Measurements from ENCODE around the gene CYP2W1. TPM values are rescaled to one million over a fixed set of nuclear protein-coding genes. Genes with fewer than 3 reads are reported as not detected.

Gene CYP2W1
- total and polyA plus RNA-seq, 4 donors = 0.05 to 8.1 TPM; not detected in 2

DNA sequence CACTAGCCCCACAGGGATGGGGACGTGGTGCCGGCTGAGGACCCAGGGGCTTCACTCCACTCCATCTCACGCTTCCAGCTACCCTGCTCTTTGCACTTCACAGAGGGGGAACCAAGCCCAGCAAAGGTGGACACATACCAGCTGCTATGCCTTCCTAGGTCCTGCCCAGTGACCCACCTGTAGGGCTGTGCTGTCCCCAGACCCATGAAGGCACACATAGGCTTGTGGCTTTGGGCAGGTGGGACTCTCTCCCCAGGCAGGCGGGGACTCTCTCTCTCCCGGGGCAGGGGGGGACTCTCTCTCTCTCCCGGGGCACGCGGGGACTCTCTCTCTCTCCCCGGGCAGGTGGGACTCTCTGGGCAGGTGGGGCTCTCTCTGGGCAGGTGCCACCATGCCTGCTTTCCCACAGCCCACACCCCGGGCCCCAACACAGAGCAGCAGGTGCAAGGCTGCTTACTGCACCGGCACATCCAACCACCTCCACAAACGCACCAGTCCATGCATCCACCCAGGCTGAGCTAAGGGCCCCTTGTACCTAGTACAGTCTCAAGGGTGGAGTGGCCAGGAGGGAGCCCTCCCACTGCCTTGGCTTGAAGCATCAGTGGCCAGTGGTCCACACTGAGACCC, 47.6 kb downstream of the CYP2W1 start:
- ATAC-seq (ENCODE audit: insufficient read depth, low FRiP score) = no peak
- WGBS, 2 donors = 84 to 87% methylated on average over 12 of the region's 12 CpGs
- no peak overlapping the region for H3K9ac ChIP-seq (ENCODE audit: insufficient read depth in 1 of 2, low read length in 2 of 2)
- no peak for DNase-seq
- TF ChIP-seq CTCF (IDR thresholded peaks at IDR 0.05; ENCODE audit: control extremely low read depth, extremely low read depth) = no peak
- H3K36me3 ChIP-seq (ENCODE audit: control insufficient read depth in 4 of 4, insufficient read depth in 4 of 4, low read length in 4 of 4) = peaks cover 0 to 11% (median 5%) of the 10 kb centered on the region in 4 donors
- no peaks in the 10 kb centered on the region for H3K9me3 ChIP-seq (ENCODE audit: control insufficient read depth in 4 of 4, insufficient read depth in 3 of 4, low read length in 3 of 4)
- no peak overlapping the region for H3K4me3 ChIP-seq
- no peaks in the 10 kb centered on the region for H3K27me3 ChIP-seq (ENCODE audit: control insufficient read depth in 3 of 3, insufficient read depth in 3 of 3, low read length in 2 of 3)
- no peak overlapping the region for H3K27ac ChIP-seq (ENCODE audit: low read depth in 1 of 2, low read length in 1 of 2)
- peaks cover 0 to 17% (median 6%) of the 10 kb centered on the region in 5 donors for H3K4me1 ChIP-seq (ENCODE audit: control insufficient read depth in 5 of 5, insufficient read depth in 5 of 5, low read length in 5 of 5)

GRCh38 chr7:1031716-1032455, 48.9 kb downstream of the CYP2W1 start:
- no peak overlapping the region for H3K27ac ChIP-seq (ENCODE audit: low read depth in 1 of 2, low read length in 1 of 2)
- no peak for DNase-seq
- H3K27me3 ChIP-seq (ENCODE audit: control insufficient read depth in 3 of 3, insufficient read depth in 3 of 3, low read length in 2 of 3) = no peaks in the 10 kb centered on the region
- H3K4me1 ChIP-seq (ENCODE audit: control insufficient read depth in 5 of 5, insufficient read depth in 5 of 5, low read length in 5 of 5) = peaks cover 0 to 12% (median 5%) of the 10 kb centered on the region in 5 donors
- H3K36me3 ChIP-seq (ENCODE audit: control insufficient read depth in 4 of 4, insufficient read depth in 4 of 4, low read length in 4 of 4) = peaks cover 0 to 4% (median 0%) of the 10 kb centered on the region in 4 donors
- H3K9me3 ChIP-seq (ENCODE audit: control insufficient read depth in 4 of 4, insufficient read depth in 3 of 4, low read length in 3 of 4) = no peaks in the 10 kb centered on the region
- ATAC-seq (ENCODE audit: insufficient read depth, low FRiP score) = no peak
- no peak for TF ChIP-seq CTCF (IDR thresholded peaks at IDR 0.05; ENCODE audit: control extremely low read depth, extremely low read depth)
- WGBS, 2 donors = 95% methylated on average over 25 to 31 of the region's 33 CpGs
- H3K4me3 ChIP-seq = no peak overlapping the region
- no peak overlapping the region for H3K9ac ChIP-seq (ENCODE audit: insufficient read depth in 1 of 2, low read length in 2 of 2)

GRCh38 chr7:1032536-1033181, 49.7 kb downstream of the CYP2W1 start:
- no peak for TF ChIP-seq CTCF (IDR thresholded peaks at IDR 0.05; ENCODE audit: control extremely low read depth, extremely low read depth)
- Histone ChIP-seq H3K9ac (ENCODE audit: insufficient read depth in 1 of 2, low read length in 2 of 2) (no peak overlapping the region), H3K27me3 (ENCODE audit: control insufficient read depth in 3 of 3, insufficient read depth in 3 of 3, low read length in 2 of 3) (no peaks in the 10 kb centered on the region), H3K4me1 (ENCODE audit: control insufficient read depth in 5 of 5, insufficient read depth in 5 of 5, low read length in 5 of 5) (peaks cover 0 to 9% (median 5%) of the 10 kb centered on the region in 5 donors), H3K9me3 (ENCODE audit: control insufficient read depth in 4 of 4, insufficient read depth in 3 of 4, low read length in 3 of 4) (no peaks in the 10 kb centered on the region), H3K4me3 (no peak overlapping the region), H3K27ac (ENCODE audit: low read depth in 1 of 2, low read length in 1 of 2) (no peak overlapping the region), H3K36me3 (ENCODE audit: control insufficient read depth in 4 of 4, insufficient read depth in 4 of 4, low read length in 4 of 4) (peaks cover 0 to 4% (median 0%) of the 10 kb centered on the region in 4 donors)
- no peak for ATAC-seq (ENCODE audit: insufficient read depth, low FRiP score)
- 93% methylated on average over 23 to 25 of the region's 25 CpGs for WGBS, 2 donors
- no peak for DNase-seq
